GM12872 (cell line): ENCODE results near the gene TRAPPC2B.

ENCODE experiments used
- CTCF ChIP-seq: IDR thresholded peaks from 3 replicates; pipeline ENCODE4 v1.5.1; 2011; ENCODE audit warnings: low read depth, mild to moderate bottlenecking, low read length, moderate library complexity; ENCODE audit not compliant: insufficient read depth

TRAPPC2B gene

GRCh38 chr19:57351867-57352266 is 11.5 kb upstream of the TRAPPC2B start:
- no peak for TF ChIP-seq CTCF

- TF ChIP-seq CTCF, result no peak
Observed at GRCh38 chr19:57355916-57356315, 7.4 kb upstream of the TRAPPC2B start.

GRCh38 chr19:57357406-57357805 is 5.9 kb upstream of the TRAPPC2B start:
- TF ChIP-seq CTCF, result no peak

GRCh38 chr19:57359300-57359699 is 4.1 kb upstream of the TRAPPC2B start:
- TF ChIP-seq CTCF, result no peak

- TF ChIP-seq CTCF, result no peak
Observed at GRCh38 chr19:57362419-57362818, 932 bp upstream of the TRAPPC2B start.

GRCh38 chr19:57363688-57364181 is 384 bp downstream of the TRAPPC2B start:
- no peak for TF ChIP-seq CTCF

- TF ChIP-seq CTCF, result no peak
Observed at GRCh38 chr19:57366776-57367175, 3.4 kb downstream of the TRAPPC2B start.

- no peak for TF ChIP-seq CTCF
Observed at GRCh38 chr19:57374179-57374578, 10.8 kb downstream of the TRAPPC2B start.
